NOMO-1 treated with dmso at 0.1 percent for 144 hours (cell line): ENCODE data around the gene TRMU.

Experiments
- DNase-seq: peaks from one replicate; lab custom pipeline; 2025; ENCODE audit not compliant: unreplicated experiment; lab: John Stamatoyannopoulos, UW

Gene TRMU, protein sequence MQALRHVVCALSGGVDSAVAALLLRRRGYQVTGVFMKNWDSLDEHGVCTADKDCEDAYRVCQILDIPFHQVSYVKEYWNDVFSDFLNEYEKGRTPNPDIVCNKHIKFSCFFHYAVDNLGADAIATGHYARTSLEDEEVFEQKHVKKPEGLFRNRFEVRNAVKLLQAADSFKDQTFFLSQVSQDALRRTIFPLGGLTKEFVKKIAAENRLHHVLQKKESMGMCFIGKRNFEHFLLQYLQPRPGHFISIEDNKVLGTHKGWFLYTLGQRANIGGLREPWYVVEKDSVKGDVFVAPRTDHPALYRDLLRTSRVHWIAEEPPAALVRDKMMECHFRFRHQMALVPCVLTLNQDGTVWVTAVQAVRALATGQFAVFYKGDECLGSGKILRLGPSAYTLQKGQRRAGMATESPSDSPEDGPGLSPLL

DNA sequence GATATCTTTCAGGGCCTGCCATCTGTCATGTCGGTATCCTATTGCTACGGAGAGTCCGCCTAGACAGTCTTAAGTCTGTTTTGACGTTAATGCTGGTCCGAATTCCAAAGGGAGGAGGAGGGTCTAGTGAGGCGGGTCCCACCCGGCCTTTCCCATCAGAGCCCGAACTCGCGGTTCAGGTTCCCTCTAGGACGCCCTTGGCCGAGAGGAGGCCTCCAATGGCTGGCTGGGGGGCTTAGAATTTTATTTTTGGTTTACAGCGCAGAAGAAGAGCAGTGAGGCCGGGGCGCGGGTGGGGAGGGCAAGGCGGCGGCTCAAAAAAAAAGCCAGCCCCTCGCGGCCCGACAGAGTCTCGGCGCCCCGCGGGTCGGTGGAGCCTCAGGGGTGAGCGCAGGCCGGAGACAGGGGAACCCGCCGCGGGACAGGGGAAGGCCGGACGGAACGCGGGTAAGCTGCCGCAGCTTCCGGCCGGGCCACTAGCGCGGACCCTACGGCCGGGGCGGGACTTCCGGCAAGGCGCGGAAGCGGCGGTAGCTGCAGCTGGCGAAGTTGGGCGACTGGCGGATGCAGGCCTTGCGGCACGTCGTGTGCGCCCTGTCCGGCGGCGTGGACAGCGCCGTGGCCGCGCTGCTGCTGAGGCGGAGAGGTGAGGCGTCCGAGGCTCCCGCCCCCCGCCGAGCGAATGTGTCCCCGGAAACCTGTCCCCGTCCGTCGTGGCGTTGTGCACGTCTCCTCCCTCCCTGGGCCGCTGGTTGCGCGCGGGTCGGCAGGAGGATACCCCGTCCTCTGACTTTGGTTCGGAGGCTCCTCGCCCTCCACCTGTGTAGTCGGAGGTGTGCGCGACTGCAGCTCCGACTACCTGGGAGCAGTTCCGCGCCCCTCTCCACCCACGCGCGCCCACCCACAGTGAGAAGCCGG lies at the start of gene TRMU:
Gene TRMU, plus strand, starts transcription at position 514 of the 918 bp plus-strand sequence. Its CDS starts 51 bp downstream, at position 565.
- DNase-seq: peak; percentile 82

DNA sequence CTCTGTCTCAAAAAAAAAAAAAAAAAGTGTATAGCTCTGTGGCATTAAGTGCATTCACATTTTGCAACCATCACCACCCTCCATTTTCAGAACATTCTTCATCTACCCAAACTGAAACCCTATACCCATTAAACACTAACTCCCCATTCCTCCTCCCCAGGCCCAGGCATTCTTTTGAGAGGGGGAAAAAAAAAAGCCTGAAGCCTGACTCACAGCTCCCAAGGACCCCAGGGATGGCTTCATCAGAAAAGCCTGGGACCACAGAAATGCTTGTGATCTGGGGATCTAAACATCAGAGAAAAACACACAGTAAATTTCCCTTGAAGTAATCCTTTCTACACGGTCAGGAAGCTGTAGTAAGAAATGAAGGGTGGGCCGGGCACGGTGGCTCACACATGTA lies 49.5 kb upstream of the TRMU start:
- DNase-seq: no peak

DNA sequence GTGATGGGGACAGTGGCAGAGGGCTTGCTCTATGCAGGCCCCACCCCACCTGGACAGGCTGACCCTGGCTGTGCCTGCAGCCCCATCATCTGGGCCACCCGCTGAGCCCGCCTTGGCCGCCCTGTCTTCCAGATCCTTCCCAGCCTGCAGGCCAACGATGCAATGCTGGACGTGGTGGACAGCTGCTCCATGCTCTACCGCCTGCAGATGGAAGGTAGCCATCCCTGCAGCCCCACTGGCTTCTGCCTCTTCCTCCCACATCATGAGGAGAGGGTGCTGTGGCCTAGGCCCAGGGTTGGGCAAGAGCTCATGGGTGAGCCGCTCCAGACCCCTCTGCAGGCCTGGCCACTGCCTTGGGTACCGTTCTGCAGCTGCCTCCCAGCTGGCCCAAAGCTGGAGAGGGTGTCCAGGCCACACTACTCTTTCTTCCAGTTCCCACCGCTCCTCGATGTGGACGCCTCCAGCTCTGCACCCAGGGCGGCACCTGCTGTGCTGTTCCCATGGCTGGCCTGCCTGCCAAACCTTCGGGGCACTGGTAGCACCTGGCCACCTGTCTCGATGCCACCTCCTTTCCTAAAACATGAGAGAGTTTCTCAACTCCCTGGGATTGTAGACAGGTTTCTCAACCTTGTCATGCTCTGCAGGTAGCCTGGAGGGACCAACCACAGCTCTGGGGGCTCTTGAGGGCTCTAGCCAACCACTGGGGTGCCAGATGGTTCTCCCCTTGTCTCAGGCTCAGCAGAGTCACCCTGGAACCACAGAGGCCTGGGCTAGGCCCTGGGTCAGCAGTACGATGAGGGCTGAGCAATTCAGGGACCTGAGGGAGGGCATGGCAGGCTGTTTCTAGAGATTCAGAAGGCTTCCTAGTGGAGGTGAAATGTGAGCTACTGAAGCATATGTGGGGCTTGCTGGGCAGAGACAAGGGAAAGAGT lies 48.3 kb upstream of the TRMU start:
- no peak for DNase-seq

DNA sequence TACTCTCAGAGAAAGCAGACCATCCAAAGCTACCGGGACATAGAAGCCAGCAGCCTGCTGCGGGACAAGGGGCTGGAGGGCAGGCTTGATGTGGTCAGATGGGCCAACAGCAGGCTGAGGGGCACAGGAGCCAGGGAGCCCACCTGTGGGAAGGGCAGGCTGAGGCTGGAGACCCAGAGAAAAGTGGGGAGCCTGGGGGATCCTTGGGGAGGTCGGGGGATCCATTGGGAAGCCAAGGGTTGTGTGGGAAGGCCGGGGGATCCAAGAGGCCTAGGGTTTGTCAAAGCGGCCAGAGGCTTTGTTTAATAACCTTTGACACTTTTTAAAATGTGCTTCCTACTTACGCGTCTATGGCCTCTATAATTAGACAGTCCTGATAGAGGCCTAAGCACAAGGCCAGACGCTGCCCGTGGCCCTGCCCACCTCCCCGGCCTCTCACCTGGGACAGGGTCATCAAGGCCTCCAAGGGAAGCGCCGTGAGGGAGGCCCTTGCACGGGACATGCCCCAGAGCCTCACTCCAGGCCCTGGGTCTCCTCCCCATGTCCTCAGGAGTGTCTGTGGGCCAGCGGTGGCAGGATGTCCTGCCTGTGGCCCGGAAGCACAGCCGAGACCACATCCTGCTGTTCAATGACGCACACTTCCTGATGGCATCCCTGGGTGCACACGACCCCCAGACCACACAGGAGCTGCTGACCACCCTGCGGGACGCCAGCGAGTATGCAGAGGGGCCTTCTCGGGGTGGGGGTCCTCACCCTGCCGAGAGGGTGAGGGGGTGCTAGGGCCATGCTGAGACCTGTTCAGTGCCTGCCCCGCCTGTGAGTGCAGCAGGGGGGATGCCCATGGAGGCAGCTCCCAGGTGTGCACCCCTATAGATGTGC lies 47.4 kb upstream of the TRMU start:
- DNase-seq: peak; percentile 10

DNA sequence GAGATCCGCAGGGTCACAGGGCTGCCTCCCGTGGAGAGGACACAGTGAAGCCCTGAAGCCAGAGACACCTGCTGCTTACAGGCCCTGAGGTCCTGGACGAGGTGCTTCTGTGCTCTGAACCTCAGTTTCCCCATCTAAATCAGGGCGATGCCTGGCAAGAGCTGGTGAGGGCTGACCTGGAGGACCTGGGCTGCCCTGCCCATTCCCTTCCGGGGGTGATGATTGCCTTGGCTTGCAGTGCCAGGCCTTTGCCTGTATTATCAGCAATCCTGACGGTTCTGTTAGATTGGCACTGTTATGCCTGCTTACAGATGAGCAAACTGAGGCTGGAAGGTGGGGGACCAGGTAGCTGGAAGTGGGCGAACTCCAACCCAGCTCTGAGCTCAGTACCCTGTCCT lies 46.7 kb upstream of the TRMU start:
- DNase-seq: no peak

DNA sequence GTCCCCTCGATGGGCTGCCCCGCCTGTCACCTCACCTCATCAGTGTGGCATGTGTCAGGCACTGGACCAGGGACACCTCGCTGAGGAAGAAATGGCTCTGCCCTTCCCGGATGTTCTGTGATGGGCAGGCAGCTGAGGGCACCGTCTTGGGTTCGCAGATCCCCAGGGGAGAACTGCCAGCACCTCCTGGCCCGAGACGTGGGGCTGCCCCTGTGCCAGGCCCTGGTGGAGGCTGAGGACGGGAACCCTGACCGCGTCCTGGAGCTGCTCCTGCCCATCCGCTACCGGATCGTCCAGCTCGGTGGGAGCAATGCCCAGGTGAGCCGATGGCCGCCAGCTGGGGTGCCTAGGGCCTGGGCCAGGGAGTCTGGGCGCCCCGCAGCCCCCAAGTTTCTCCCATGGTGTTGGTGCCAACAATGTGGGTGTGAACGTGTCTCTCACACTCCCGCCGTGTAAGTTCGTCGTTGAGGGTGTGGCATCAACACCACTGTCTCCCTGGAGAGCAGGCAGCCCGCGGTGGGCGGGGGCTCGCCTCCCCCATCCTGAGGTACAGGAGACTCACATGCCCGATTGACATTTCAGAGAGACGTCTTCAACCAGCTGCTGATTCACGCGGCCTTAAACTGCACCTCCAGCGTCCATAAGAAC lies 46.1 kb upstream of the TRMU start:
- no peak for DNase-seq

DNA sequence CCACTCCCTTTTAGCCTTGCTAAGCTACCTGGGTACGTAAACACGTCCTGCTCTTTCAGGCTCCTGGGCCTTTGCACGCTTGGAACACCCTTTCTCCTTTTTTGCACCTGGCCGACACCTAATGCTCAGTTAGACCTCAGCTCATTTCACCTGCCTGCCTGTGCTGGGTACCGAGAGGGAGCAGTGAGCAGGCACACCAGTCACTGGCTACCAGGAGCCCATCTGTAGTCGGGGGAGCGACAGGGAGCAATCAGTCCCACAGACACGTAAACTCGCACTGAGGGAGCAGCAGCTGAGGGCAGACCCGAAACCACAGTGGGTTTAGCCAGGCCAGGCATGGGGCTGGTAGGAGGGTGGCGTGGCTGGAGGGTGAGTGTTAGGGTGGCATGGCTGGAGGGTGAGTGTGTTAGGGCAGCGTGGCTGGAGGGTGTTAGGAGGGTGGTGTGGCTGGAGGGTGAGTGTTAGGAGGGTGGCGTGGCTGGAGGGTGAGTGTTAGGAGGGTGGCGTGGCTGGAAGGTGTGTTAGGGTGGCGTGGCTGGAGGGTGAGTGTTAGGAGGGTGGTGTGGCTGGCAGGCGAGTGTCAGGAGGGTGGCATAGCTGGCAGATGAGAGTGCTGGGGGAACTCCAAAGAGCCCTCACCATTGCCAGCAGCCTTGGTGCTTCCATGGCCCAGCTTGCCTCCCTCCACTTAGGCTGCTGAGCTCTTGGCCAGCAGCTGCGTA lies 45.2 kb upstream of the TRMU start:
- no peak for DNase-seq

DNA sequence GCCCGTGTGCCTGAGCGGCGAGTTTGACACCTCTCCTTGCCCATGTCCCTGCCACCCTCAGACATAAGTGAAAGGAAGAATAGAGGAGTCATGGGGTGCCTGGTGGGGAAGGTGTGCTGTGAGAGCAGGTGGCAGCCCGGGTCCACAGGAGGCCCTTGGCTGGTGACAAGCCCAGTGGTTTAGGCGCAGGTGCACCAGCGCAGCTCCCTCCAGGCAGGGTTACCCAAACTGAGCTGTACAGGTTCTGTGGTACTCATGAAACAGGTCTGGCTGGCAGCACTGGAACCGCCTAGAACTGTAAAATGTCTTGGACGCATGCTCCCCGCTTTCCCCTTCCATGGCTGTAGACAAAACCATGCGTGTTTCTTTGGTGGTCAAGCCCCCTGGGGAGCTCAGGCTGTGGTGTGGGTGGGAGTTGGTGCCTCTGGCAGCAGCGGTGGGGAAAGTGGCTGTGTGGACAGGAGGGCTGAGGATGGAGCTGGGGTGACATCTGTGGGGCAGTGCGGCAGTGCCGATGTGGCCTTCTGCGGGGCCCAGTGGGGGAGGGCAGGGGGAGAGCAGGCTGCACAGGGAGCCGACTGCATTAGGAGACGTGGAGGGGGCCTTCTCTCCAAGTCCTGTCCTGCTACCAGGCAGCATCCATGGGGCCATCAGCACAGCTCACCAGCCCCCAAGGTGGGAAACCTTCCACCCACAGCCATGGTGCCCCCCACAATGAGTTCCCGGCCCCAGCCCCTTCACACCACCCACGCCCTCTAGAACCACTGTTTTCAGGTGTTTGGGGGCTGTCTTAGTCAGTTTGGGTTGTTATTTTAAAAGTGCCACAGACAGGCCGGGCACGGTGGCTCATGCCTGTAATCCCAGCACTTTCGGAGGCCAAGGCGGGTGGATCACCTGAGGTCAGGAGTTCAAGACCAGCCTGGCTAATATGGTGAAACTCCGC lies 44.4 kb upstream of the TRMU start:
- no peak for DNase-seq

DNA sequence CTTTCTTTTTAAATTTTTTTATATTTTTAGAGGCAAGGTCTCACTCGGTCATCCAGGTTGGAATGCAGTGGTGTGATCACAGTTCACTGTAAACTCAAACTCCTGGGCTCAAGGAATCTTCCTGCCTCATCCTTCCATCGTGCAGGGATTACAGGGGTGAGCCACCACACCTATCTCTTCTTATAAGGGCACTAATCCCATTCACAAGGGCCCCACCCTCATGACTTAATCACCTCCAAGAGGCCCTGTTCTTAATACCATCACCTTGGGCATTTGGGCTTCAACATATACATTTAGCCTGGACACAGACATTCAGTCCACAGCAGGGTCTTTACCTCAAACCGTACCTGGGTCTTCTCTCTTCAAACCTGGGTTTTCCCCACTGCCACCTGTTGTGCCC lies 43.3 kb upstream of the TRMU start:
- no peak for DNase-seq

DNA sequence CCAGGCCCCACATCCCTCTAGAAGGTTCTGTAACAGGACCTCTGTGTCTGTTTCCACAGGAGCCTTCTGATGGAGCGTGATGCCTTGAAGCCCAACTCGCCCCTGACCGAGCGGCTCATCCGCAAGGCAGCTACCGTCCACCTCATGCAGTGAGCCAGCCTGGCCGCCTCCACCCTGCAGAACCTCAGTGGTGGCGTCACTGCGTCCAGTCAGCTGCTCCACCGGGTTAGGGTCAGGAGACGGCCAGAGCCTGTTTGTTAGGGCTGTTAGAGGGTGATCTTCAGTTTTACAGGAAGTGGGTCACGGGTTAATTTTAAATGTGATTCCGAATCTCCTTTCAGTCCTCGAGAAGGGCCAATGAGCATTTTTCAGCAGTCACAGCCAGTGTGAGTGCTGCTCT lies 42.8 kb upstream of the TRMU start:
- no peak for DNase-seq

DNA sequence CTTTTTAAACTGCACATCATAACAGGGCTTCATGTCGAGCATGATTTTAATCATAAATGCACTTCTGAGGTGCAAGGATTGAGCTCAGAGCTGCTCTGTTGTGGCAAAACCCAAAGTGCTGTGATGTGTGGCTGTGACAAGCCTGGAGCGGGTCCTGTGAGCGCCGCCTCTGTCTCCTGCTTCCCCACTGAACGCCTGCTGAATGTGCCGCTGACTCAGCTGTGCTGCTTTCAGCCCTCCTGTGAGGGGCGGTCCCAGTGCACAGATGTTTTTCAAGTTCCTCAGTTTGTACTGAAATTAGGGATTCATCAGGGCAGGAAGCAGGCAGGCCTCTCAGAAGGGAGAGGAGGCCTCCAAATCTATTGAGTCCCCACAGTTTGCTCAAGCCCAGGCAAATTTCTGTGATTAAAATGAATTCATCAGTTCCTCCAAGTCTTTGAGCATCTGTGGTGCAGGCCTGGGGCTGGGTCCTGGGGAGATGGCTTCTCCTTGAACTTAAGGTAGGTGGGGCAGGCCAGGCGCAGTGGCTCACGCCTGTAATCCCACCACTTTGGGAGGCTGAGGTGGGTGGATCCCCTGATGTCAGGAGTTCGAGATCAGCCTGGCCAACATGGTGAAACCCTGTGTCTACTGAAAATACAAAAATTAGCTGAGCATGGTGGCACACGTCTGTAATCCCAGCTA lies 41.8 kb upstream of the TRMU start:
- no peak for DNase-seq

DNA sequence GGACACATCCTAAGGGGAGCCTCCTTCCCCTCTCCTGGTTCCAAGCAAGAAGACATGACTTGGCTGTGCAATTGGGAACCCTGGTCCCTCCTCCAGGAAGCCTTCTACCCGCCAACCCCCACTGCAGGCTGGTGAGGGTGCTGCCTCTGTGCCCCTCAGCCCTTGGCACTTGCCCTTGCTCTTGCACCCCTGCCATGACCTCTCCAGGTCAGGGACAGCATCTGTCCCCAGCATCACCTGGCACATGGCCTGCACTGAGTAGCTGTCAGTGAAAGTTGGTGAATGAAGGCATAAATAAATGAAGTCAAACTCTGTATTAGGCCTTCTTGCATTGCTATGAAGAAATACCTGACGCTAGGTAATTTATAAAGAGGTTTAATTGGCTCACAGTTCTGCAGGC lies 40.7 kb upstream of the TRMU start:
- no peak for DNase-seq

DNA sequence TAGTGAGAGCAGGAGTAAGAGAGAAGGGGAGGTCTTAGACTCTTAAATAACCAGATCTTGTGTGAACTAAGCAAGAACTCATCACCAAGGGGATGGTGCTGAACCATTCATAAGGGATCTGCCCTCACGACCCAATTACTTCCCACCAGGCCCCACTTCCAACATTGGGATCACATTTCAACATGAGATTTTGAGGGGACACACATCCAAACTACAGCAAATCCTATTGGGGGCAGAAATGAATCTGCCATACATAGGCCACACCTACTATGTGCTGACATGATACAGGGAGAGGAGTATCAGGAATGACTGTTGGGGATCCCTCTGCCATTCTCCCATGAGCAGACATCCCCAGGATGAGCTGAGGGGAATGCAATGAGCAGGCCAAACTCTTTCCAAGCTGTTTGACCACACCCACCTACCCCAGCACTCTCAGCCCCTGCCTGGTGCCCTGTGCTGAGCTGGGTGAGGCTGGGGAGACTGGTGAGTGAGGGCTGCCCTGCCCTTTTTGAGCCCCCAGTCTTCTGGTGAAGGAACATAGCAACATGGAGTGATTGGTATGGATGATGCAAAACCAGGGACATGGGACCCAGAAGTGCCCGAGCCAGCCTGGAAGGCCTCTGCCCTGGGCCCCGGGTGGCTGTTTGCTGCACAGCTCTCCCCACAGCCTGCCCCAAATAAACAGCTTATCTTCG lies 40.1 kb upstream of the TRMU start:
- DNase-seq: no peak

DNA sequence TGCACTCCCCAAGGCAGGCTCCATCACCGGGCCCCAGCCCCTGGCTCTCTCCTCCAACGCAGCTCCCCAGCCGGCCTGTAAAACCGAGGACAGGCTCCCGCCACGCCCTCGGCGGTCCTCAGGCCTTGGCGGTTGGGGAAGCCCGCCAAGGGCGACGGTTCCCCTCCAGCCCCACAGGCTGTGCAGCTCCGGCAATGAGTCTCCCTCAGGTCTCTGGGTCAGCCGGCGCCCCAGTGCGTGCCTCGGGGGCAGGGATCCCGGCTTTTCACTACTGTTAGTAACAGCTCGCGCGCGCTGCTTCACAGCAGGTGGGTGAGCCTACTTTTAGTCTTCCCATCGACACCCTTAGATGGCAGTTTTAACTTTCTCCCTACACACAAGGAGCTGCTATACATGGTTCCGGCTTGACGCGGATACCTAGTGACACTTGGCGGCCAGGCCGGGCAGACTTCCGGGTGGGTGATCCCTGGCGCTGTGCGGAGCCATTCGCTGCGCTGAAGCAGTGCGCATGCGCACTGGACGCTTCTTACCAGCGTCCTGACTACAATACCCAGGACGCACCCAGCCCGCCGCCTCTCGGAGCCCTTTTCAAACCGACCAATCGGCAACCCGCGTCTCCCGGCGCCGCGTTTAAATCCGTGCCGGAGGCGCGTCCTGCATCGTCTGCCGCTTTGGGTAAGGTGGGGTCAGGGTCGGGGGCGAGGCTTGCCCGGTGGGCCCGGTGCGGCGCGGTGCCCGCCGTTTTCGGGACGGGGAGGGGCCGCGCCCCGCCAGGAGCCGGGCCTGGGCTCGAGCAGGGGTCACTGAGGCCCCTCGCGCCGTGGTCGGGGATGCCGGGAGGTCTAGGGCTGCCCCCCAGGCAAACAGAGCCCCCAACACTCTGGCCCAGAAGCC lies 39.0 kb upstream of the TRMU start, which contains the start of gene GTSE1:
Gene GTSE1, plus strand, starts transcription at position 614 of the 894 bp plus-strand sequence. CDS start 531 bp downstream, outside the sequence.
- DNase-seq: peak; percentile 94

DNA sequence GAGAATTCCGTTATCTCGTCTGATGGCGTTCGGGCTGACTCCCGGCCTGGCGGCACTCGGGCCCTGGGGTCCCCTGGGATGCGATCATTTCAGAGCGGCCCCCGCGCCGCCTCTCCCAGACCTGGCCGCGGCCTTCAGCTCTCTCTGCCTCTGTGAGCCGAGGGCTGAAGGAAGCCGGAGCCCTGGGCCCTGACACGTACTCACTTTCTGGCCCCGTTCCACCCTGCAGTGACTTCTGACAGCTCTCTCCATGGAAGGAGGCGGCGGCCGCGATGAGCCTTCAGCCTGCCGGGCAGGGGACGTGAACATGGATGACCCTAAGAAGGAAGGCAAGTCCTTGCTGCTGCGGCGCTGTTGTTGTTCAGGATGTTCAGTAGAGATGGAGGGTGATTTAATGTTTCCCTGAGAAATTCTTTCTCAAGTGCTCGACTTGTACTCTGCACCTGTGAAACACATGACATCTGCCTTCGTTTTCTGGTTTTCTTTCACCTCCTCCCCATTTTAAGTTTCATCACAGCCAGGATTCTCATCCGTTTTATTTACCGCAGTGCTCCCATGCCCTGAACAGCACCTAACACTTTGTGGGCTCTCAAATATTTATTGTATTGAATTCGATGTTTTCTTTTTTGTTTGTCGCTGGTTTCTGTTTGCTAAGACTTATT lies 38.2 kb upstream of the TRMU start:
- DNase-seq: no peak
